ENCODE data around the gene RHBDD1.

- TF ChIP-seq TAF1 (IDR thresholded peaks at IDR 0.05; ENCODE audit: borderline replicate concordance, low read depth, low read length): no peak
- no peak for TF ChIP-seq POLR2A (IDR thresholded peaks at IDR 0.05; ENCODE audit: low read depth, low read length)
- TF ChIP-seq POLR2AphosphoS5 (IDR thresholded peaks at IDR 0.05; ENCODE audit: low read depth, low read length): no peak
These were observed 195.5 kb downstream of the RHBDD1 start for GRCh38 chr2:227031379-227031778.
